RPMI7951 (cell line): ENCODE data around the gene EDA. TPM values are rescaled to one million over a fixed set of nuclear protein-coding genes. Genes with fewer than 3 reads are reported as not detected.
A peak's percentile ranks its signal among the peaks of the same experiment; 100 is the strongest.

Source experiments
- DNase-seq: peaks from one replicate; pipeline ENCODE4 v3.0.0-alpha.2; 2012; ENCODE audit warnings: low read depth
- total RNA-seq: library from RNA; depleted of rRNA; stranded (reverse); fragments of >200 nt; shearing (Covaris generic); gene quantifications from 2 replicates; pipeline ENCODE4 v1.2.3, GENCODE V29; 2014; rRNA removed

Gene EDA
- total RNA-seq, 1 experiment from 2014 or later: under 0.01 TPM

DNA sequence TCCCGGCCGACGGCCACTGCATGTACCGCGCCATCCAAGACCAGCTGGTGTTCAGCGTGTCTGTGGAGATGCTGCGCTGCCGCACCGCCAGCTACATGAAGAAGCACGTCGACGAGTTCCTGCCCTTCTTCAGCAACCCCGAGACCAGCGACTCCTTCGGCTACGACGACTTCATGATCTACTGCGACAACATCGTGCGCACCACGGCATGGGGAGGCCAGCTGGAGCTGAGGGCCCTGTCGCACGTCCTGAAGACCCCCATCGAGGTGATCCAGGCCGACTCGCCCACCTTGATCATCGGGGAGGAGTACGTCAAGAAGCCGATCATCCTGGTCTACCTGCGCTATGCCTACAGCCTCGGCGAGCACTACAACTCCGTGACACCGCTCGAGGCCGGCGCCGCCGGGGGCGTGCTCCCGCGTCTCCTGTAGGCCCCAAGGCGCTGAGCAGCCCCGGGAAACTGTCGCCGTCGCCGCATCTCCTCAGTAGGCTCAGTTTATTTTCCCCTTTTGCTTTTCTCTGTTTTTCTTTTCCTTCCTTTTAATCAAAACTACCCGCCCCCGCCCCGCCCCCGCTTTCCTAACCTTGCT lies 447.1 kb downstream of the EDA start:
- no peak for DNase-seq

DNA sequence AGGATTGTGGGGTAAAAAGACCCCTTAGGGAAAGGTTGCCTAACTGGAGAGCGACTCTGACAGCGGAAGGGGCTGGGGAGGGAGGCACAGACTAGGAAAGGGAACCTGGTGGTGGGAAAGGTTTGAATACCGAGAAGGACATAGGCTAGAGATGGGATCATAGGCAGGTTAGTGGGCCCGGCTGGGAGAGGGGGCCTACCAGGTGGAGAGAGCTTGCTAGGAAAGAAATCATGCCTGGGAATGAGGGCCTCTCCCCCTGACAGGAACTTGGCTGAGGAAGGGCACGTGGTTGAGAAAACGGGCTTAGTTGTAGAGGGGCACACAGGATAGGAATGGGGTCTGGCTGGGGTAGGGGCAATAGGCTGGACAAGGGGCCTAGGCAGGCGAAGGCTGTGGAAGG lies 450.7 kb downstream of the EDA start:
- DNase-seq: no peak

DNA sequence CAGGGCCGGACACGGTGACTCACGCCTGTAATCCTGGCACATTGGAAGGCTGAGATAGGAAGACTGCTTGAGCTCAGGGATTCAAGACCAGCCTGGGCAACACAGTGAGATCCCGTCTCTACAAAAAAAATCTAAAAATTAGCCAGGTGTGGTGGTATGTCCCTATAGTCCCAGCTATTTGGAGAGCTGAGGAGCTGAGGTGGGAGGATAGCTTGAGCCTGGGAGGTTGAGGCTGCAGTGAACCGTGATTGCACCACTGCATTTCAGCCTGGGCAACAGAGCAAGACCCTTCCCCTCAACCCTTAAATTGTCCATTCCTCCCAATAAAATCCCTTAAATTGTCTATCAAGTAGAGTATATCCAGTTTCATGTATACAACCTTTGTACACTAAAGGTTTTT lies 463.4 kb downstream of the EDA start:
- DNase-seq: no peak

DNA sequence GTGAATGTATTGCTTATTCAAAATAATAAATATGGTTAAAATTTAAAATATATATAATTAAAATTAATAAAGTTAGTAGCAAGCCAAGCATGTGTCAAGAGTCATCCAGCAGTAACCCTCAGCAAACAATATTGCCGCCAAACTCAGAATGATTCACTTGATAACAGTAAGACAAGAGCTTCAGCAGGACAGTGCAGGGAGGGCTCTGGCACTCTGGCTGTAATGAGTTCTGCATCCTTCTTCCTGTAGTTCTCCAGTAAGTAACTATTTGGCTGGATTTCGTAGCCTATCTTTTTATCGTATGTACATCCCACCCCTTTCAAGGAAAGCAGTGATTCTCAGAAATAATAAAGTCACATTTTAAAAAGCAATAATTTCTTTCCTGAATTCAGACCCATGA lies 464.0 kb downstream of the EDA start:
- no peak for DNase-seq

DNA sequence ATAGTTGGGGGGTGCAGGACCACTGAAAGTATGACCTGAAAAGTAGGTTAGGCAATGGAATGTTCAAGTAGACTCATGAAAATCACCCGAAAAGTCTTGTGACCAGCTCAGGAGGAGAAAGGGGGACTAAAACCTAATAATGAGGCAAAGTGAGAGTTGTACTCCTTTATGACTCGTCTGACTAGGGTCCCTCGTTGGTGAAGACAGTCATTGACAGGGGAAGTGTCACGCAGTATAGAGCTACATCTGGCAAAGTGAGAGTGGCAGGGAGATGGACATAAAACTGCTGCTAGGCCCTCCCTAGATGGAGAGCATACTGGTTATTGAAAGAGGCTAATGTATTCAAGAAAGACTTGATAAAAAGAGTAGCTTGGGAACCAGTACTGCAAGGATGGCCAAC lies 466.8 kb downstream of the EDA start:
- no peak for DNase-seq

DNA sequence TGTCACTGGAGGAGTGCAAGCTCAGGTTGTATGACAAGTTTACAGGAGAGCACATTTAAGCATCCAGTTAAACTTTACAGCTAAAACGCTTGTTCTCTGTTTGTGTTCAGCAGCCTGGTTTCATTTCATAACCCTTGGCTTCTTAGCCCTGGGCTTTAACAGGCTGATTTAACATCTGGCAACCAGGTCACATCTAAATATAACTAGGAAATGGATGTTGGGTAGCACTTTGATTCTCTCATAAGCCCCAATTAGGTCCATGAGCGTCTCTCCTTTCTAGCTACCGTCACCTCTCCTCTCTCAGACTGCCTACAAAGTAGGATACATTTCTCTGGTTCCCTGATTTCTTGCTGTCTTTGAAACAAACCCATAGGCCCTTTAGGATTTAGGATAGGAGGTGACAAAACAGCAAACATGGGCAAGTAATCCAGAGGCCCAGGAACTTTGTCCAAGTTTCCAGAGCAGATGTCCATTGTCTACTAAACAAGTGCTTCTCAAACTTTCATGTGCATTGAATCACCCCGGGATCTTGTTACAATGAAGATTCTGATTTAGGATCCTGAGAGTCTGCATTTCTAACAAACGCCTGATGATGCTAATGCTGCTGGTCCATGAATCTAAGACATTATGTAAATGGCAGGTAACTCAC lies 468.8 kb downstream of the EDA start:
- DNase-seq: no peak

DNA sequence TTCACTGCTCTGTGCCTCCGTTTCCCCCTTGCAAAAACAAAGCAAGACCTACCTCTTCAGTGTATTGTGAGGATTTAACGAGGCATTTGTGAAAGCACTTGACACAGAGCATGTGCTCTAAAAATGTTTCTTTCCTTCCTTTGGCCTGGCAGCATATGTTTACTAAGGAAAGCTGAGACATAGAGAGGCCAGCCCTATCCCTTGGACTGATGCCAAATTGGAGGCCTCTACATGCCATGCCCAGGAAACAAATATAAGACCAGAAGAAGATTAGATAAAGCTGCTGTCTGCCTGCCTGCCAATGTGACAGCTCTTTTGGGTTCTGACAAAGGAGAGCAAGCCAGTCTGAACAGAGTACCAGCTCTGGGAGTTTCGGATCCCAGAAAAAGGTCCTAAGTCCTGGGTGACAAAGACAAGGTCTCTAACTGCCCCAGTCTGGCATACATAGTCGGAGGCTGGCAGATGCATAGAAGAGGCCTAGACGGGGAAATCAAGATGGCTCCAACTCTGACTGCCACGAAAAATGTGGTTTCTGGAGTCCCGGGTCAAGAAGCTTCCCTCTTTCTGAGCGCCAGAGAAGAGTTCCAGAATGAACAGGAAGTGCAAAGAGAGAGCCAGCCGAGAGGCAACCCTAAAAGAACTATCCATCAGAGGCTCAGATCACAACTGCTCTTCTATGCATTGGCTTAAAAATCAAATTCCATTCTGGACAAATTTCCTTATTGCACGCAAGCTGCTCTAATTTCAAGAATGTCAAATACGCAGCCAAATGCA lies 472.1 kb downstream of the EDA start:
- peak; percentile 11 for DNase-seq

DNA sequence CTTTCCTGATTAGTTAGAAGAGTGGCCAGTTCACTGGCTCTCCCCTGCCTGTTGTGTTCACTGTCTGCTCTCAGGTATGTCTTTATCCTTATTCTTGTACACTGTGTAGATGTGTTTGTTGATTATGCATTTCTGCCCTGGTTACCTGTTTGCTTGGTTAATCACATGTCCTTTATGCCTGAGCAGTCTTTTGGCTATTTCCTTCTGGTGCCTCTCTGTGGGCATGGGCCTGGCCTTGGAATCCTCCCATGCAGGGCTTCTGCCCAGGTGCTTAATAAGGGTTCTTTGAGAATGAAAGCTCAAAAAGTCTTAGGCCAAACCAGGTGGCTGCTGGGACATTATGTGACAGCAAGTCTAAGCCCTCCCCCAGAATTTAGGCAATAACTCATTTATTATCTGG lies 472.8 kb downstream of the EDA start:
- no peak for DNase-seq

Other genes starting within 250 kb of the EDA start
- not detected in 2 replicates for gene NALF2, start 111.8 kb upstream of the EDA start, total RNA-seq